HG02759 (cell line): Measurements from ENCODE around the gene TMEM238L.
A peak's percentile ranks its signal among the peaks of the same experiment; 100 is the strongest.
"Not testable (repeated sequence)": the region's sequence is repeated elsewhere in the genome, so short reads cannot be mapped to it uniquely, and the experiment has no call there.

ENCODE experiments used
- ATAC-seq: cut with Tn5 transposase; IDR thresholded peaks from one replicate; pipeline ENCODE4 v1.9.1; 2021; ENCODE audit warnings: mild to moderate bottlenecking, moderate library complexity; ENCODE audit not compliant: unreplicated experiment

Gene TMEM238L, protein sequence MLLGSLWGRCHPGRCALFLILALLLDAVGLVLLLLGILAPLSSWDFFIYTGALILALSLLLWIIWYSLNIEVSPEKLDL

DNA sequence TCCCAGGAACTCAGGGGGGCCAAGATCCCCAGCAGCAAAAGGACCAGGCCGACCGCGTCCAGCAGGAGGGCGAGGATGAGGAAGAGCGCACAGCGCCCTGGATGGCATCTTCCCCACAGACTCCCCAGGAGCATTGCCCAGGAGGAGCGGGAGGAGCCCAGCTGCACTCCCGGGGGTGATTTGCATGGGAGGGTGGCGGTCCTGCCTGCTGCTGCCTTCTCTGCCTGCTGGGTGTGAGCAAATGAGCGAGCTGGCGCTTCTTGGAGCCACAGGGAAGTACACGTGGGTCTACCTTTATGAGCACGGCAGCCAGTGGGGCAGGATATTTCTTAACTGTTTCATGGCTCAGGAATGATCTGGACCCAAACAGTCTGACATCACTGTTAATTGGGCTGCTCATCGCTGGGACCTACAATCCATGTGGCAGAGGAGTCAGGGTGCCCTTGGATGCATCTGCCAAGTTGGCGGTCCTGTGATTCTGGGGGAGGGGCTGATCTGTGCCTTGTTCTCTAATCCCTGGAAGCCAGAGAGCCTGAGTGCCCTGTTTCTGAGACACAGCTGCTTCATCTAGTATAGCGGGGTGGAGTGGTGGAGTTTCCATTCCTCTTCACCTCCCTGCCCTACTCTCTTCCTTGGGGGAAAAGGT, at the start of gene TMEM238L:
Gene TMEM238L, minus strand, starts transcription at position 270 of the 646 bp plus-strand sequence. Its CDS starts 136 bp downstream, at position 134.
- ATAC-seq, result no peak

DNA sequence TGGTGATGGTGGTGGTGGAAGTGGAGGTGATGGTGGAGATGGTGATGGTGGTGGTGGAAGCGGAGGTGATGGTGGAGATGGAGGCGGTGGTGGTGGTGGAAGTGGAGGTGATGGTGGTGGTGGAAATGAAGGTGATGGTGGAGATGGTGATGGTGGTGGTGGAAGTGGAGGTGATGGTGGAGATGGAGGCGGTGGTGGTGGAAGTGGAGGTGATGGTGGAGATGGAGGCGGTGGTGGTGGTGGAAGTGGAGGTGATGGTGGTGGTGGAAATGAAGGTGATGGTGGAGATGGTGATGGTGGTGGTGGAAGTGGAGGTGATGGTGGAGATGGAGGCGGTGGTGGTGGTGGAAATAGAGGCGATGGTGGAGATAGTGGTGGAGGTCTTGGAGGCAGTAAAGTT, 42.7 kb upstream of the TMEM238L start:
- ATAC-seq, result not testable (repeated sequence)

DNA sequence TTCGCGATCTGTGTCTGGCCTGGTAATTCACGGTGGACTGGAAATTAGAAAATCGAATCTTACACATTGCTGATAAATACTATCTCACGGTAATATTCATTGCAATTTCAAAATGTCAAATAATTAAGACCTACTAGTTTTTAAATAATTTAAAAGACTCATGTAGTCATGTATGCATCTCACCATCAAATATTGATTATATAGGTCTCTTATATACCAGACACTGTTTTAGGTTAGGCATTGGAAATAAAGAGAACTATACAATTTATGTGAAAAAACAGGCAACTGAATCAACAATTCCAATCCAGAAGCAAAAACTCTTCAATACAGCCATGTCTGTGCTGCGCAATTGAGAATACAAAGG, 41.5 kb upstream of the TMEM238L start:
- no peak for ATAC-seq

DNA sequence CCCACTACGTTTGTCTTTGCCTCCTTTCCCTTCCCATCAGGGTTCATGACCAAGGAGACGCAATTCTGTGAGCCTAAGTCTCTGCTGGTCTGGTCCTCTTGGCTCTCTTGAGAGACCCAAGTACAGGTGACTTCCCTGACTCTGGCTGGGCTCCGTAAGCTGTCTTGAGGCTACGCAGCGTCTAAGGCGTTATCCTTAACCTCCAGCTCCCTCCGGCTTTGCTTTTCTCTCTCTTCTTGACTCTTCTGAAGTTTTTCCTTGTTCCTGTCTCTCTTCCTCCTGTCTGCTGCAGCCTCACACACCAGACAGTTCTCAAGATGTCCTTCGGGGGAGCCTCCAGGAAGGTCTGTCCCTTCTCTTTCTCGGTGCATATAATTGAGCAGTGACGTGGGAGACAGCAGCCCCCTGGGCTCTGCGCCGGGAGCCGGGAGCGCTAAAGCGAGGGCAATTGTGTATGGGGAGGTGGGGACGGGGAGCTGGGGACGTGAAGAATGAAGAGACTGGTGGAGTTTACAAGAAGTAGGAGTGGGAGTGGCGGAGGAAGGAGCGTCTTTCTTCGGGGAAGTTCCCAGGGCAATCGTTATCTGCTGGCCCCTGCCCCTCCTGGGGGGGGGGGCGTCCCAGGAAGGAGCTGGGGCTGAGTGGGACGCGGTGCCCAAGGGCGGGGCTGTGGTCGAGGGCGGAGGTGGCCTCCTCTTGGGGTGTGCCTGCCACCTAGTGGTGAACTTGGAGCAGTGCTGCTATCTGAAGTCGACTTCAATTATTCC, 40.9 kb upstream of the TMEM238L start:
- ATAC-seq, result peak; percentile 96

DNA sequence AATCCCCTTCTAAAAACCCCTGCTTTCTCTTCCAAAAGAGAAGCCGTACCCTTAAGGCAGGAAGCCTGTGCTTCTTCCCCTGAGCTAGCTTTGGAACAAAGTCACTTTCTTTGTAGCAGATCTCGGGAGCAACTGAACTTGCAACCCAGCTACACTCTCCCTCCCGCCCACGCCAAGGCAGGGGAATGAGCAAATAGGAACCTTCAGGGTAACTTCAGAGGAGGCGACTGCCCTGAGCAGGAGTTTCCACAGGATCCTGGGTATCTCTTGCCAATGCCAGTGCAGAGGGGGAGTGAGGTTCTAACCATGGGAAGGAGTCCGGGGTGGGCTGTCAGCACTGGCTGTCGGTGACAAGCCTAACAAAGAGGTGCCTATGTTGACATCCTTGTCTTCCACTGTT, 39.9 kb upstream of the TMEM238L start:
- no peak for ATAC-seq

DNA sequence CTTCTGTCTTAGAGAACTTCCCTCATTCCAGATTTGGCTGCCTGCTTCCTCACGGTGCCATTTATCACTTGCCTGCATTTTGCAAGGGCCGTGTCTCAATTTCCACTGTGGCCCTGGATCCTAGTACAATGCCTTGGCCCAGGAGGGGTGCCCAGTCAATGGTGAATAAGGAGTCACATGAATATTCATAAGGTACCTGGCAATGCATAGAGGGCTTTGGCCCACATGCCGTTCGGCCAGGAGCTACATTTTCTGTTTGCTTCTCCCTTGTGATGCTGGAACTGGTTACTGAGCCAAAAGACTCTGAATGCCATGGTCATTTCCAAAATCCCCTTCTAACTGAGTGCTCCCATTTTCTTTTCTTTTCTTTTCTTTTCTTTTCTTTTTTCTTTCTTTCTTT, 38.8 kb upstream of the TMEM238L start:
- no peak for ATAC-seq

DNA sequence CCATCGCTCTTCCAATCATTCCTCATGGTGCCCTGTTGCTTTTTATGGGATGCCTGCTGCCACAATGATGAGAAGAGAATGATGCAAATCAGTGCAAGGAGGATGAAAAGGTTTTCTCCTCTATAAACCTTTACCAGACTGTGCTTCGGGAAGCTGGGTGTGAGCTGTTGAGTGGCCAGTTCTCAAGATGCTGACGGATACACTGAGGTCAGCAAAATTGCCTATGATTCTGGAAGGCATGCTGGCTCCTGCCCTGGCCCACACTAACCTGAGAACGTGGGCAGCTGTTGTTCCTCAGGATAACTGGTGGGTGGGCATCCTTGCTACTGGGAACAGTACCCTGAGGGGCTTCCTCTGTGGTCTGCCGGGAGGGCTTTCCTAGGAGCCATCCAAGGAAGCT, 34.8 kb upstream of the TMEM238L start:
- ATAC-seq, result no peak

DNA sequence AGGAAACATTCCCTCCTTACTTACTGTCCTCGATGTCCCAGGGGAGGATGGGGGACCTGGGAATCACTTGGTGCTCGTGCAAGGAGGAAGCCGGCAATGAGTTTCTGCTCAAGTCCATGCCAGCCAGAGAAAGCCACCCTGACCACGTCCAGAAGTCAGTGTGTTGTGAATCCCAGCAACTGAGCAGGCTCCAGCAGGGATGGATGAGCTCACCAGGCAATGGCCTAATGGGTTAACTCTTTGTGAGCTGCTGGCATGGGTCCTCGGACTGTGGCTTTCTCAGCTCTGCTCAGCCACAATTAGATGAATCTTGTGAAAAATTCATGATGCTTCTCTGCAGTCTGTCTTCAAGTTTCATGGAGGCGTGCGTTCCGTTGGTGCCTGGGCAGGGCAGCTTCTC, 34.0 kb upstream of the TMEM238L start, which contains the start of gene PIRT:
Gene PIRT, minus strand, starts transcription at position 167 of the 400 bp plus-strand sequence. CDS start 12,442 bp downstream, outside the sequence.
- ATAC-seq, result no peak

DNA sequence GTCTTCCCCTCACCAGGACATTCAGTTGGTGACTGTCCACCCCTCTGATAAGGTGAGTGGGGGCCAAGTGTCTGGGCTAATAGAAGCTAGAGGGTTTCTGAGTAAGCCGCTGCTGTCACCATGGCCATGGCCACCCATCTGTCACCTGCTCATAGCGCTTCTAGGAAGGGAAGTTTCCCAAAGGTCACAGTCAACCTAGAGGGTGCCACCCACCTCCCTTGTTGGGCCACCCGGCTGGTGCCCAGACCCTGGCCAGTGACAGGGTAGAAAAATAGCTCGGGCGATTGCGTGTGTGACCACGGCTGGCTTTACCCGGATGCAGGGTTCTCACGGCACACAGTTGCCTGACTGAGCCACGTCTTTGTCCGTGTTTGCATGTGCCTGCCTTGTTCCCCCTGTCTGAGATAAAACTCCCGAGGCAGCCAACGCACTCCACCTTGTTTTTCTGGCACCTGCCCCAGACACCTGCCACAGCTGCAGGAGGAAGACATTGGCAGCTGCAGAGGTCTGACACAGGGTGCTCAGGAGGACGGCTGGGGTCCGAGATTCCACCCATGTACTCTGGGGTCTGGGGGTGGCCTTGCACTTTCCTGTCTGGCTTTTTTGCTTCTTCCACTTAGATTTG, 33.2 kb upstream of the TMEM238L start:
- no peak for ATAC-seq

DNA sequence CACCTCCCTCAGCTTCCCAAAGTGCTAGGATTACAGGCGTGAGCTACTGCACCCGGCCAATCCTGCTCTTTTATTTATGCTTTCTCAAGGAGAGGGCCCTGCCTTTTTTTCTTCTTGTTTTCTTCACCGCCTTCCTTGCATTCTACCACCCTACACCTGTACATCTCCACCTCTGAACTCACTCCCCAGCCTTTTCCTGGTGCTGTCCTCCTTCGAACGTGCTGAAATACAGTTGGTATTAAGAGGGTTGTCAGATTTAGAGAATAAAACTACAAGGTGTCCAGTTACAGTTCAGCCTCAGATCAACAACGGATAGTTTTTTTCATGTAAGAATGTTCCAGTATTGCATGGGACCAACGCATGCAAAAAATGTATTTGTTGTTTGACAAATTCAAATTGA, 32.2 kb upstream of the TMEM238L start:
- no peak for ATAC-seq

DNA sequence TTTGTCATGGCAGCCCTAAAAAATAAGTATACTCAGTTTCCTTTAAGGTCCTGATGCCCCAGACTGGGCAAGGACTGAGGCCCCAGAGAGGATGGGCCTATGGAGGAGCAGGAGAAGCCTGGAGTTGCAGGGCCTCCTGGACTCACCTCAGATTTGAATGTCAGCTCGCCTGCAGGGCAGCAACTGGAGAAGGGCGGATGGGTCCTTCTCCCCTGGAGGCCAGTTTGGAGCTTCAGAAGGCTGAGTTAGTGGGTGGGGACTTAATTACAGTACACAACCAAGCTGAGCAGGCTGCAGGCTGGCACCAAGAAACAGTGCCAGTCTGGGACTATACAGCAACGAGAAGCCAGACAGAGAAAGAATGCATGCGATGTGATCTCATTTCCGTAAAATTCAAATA, 27.8 kb upstream of the TMEM238L start:
- no peak for ATAC-seq

DNA sequence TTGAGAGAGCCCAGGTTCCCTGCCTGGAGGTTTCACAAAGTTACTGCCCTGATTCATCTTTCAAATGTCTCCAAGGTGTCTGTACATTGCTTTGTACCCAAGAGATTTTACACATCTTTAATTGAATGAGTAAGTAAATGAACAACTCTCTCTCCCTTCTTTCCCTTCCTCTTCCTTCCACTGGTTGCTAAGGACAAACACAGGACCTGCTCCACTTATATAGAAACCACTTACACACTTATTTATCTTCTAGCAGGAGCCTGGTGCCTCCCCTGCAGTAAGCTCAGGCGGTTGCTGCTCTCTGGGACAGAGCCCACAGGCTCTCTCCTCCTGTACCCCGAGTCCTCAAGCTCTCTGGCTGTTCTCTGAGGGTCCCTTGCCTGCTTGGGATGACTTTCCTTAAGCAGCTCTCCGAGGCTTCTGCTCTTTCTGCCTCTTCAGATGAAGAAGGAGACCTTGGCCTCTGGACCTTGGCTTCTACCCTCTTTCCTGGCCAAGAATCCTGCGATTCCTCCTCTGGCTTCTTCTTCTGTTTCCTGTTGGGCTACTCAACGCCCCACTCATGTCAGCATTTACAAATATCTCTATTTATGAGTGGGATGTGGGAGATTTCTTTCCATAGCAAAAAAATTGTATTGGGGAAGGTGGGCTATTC, 24.1 kb upstream of the TMEM238L start:
- no peak for ATAC-seq

DNA sequence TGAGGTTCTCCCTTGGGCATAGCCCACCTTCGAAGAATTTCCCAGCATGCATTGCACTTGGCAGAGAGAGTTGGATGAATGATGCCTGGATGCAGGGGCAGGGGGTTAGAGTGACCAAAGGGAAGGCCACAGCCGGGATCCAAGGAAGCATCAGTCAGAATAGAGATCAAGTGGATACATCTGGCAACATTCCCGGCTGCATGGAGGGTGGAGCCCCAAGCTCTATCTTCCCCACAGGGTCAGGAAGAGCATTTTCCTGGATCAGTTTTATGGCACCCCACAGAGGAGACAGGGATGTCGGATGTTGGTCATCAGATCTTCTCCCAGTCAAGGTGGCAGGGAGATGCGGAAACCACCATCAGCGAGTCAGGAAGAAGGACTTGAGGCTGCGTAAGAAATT, 21.0 kb upstream of the TMEM238L start:
- ATAC-seq, result no peak

DNA sequence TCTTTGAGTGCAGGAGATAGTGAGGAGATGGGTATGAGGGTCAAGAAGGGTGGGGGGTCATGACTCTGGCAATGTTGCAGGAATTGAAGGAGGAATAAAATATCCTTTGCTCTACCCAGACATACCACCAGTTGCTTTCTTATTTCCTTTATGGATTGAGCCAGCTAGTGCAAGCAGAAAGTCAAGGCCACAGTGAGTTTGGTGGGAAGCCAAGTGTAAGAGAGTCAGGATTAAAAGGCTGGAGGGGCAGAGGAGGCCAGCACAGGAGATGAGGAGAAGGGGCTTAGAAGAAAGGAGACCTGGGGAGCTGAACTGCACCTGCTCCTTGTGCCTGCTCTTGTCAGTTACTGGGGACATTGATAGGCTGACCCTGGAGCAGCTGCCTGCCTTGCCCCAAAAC, 17.9 kb upstream of the TMEM238L start:
- ATAC-seq, result no peak

DNA sequence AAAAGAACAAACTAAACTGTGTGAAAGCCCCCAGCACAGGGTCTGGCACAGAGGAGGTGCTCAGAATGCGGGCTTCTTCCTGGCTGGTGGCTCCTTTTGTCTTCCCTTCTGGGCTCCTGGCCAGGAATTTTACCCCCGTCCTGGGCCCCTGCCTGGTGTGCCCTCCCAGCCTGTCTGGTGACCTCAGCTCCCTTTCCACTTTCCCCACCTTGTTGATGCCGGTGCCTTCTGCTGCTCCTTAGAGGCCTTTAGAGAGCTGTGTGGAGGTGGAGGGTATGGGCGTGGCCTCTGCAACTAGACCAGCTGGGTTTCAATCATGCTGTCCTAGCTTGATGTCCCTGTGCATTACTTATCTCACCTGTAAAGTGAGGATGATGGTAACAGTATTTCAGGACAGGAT, 17.2 kb upstream of the TMEM238L start:
- no peak for ATAC-seq

DNA sequence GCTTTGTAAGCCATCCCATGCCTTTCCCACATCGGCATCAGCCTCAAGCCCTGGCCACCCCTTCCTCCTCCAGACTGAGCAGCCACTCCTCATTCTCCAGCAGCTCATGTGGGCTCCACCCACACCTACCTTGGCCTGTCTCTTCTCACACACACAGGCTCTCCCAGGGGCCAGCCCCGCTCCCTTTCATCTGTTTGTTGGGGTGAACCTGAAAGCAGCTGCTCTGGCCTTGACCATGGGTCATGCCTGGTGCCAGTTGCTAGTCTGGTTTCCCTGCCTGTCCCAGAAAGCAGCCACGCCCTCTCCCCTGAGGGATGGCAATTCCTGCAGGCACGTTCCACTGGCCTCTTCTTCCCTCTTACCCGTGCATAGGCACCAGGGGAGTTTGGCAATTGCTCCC, 11.4 kb upstream of the TMEM238L start:
- ATAC-seq, result no peak

DNA sequence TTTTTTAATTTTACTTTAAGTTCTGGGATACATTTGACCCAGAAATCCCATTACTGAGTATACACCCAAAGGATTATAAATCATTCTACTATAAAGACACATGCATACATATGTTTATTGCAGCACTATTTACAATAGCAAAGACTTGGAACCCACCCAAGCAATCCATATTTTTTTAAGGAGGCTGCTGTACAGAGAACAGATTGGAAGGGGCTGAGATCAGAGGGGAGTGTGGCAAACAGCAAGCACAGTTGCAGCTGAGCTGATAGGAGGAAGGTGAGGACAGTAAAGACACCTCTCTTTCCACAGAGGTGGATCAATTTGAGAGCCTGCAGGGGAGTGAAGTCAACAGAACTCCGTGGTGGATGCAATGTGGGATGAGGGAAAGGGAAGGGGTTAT, 10.2 kb upstream of the TMEM238L start:
- no peak for ATAC-seq

DNA sequence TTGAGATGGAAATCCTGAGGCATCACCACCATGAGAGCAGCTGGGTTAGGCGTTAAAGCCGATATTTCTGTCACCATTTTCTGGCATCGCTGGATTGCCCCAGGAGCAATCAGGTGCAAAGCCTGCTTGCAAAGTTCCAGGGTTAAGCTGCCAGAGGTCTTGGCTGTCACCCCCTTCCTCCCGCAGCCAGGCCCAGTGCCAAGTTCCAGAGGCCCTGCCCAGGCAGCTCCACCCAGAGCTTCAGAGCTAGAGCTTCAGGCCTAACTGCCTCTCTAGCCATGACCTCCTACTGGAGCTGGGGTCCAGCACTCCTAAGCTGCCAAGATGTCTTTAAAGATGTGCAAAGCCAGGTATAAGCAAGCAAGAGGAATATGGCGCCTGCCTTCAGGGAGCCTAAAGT, 8.8 kb upstream of the TMEM238L start:
- no peak for ATAC-seq

DNA sequence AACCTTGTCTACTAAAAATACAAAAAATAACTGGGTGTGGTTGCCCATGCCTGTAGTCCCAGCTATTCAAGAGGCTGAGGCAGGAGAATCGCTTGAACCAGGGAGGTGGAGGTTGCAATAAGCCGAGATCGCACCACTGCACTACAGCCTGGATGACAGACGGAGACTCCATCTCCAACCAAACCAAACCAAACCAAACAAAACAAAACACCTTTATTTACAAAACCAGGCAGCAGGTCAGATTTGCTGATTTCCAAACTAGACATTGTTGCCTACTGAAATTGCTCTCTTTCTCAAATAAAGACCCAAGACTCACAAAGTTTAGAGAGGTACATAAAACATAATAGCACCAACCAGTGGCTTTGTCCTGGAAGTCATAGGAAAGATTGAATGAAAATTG, 5.7 kb upstream of the TMEM238L start:
- no peak for ATAC-seq

DNA sequence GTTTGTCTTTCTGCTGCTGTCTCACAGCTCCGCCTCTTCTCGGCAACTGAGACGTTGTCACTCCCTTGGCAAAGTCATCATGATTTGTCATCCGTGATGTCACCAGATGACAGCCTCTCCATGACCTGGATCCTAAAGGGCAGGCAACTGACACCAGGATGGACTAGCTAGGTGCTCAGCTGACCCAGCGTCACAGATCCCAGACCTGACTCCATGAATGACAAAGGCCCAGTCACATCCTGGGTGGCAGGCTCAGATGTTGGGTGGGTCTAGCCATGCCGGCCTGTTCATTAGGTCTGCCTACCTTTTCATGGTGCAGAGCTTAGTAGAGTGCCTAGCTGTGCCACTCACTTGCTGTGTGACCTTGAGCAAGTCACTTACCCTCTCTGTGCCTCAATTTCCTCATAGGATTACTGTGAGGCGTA, 3.8 kb upstream of the TMEM238L start:
- ATAC-seq, result no peak

DNA sequence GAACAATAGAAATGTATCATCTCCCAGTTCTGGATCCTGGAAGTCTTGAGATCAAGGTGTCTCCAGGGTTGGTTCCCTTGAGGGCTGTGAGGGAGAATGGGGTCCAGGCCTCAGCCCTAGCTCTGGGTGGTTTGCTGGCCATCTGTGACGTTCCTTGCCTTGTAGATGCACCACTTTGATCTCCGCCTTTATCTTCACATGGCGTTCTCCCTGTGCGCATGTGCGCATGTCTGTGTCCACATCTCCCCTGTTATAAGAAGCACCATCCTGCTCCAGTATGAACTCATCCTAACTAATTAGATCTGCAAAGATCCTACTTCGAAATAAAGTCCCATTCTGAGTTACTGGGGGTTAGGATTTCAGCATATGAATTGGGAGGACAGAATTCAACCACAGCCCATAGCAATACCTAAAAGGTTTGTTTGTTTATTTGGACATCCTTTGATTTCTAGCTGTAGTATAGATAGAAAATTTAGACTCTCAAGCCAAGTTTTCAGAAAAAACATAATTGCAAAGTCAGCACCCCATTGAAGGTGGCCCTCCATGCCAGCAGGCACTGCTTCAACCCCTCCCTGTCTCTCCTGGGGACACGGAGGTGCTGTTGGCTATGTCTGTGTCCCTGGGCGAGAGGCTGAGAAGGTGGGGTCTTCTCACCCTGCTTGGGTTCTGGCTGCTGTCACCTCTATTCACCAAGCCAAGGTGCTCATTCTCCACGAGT, 2.8 kb upstream of the TMEM238L start:
- ATAC-seq, result no peak
